ENCODE data around the gene STK32C. TPM values are rescaled to one million over a fixed set of nuclear protein-coding genes. Genes with fewer than 3 reads are reported as not detected.

The STK32C gene
- total RNA-seq, 2 donors from 2014 or later, result 7.2 to 21.5 TPM

DNA sequence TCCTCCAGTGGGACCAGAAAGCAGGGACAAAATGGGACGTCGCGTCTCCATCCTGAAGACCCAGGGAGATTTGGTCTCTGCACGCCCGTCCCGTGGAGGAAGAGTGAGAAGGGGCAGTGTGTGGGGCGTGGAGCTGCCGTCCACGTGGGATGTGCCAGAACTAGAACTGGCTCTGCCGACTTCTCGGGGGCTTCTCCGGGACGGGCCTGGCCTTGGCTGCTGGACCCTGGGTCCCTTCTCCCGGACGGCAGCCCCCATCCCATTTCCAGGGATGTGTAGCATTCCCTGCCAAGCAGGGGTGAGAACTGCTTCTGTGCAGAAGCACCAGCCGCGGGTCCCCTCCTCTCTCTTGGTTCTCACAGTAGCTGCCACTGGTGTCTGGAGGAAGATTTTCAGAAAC is 139.8 kb downstream of the STK32C start:
- WGBS, result 90% methylated on average over 17 of the region's 17 CpGs
- TF ChIP-seq POLR2AphosphoS5 (IDR thresholded peaks at IDR 0.05) (no peak), CTCF (IDR thresholded peaks at IDR 0.05) (no peak), POLR2A (IDR thresholded peaks at IDR 0.05) (no peak)
- Histone ChIP-seq H3K36me3 (no peaks in the 10 kb centered on the region), H3K27ac (no peak overlapping the region), H3K4me3 (no peak overlapping the region), H3K4me1 (replicated peaks) (no peaks in the 10 kb centered on the region), H3K9me3 (no peaks in the 10 kb centered on the region), H3K27me3 (replicated peaks; ENCODE audit: insufficient read depth) (no peaks in the 10 kb centered on the region)
- intact Hi-C loops (cut with DNase I), result no loop called here
- DNase-seq (ENCODE audit: low spot score), result no peak

DNA sequence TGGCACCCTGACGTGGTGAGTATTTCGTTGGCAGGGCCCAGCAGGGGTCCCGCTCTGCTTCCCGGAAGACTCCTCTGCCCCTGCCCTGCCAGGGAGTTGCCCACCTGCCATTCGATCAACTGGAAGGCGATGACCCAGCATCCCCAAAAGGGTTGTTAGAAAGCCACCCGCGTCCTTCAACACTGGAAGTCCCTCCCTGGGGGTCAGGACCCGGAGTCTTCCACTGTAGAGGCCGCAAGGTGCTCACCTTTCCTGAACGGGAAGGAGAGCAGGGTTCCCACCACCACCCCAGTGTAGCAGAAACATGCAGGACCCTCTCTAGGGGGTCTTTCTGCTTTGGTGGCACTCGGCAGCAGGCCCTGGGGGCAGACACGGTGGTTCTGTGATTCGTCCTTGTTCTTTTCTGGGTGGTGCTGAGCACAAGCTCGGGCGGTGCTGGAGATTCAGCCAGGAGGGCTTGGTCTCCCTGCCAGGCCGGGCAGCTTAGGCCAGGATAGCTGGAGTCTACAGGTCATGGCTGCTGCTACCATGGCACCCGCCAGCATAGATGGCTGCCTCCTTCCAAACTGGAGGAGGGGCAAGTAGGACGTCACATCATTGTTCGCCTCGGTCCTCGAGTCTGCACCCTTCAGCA is 140.6 kb downstream of the STK32C start:
- no peak for DNase-seq (ENCODE audit: low spot score)
- 94% methylated on average over 22 of the region's 22 CpGs for WGBS
- Histone ChIP-seq H3K4me1 (replicated peaks) (peaks cover 2% of the 10 kb centered on the region), H3K9me3 (no peaks in the 10 kb centered on the region), H3K27me3 (replicated peaks; ENCODE audit: insufficient read depth) (no peaks in the 10 kb centered on the region), H3K4me3 (no peak overlapping the region), H3K36me3 (no peaks in the 10 kb centered on the region), H3K27ac (no peak overlapping the region)
- intact Hi-C loops (cut with DNase I), result no loop called here
- TF ChIP-seq POLR2AphosphoS5 (IDR thresholded peaks at IDR 0.05), result no peak
- no peak for TF ChIP-seq CTCF (IDR thresholded peaks at IDR 0.05)
- no peak for TF ChIP-seq POLR2A (IDR thresholded peaks at IDR 0.05)

GRCh38 chr10:132166216-132166950 is 141.4 kb downstream of the STK32C start:
- Histone ChIP-seq H3K4me3 (no peak overlapping the region), H3K4me1 (replicated peaks) (peaks cover 5% of the 10 kb centered on the region), H3K27ac (no peak overlapping the region), H3K9me3 (no peaks in the 10 kb centered on the region), H3K27me3 (replicated peaks; ENCODE audit: insufficient read depth) (no peaks in the 10 kb centered on the region), H3K36me3 (no peaks in the 10 kb centered on the region)
- TF ChIP-seq POLR2AphosphoS5 (IDR thresholded peaks at IDR 0.05), result no peak
- no peak for TF ChIP-seq CTCF (IDR thresholded peaks at IDR 0.05)
- TF ChIP-seq POLR2A (IDR thresholded peaks at IDR 0.05), result no peak
- intact Hi-C loops (cut with DNase I), result no loop called here
- no peak for DNase-seq (ENCODE audit: low spot score)
- 83% methylated on average over 23 of the region's 23 CpGs for WGBS

- intact Hi-C loops (cut with DNase I), result no loop called here
- no peak for DNase-seq (ENCODE audit: low spot score)
- no peaks in the 10 kb centered on the region for H3K36me3 ChIP-seq
- no peaks in the 10 kb centered on the region for H3K9me3 ChIP-seq
- H3K27ac ChIP-seq, result no peak overlapping the region
- WGBS, result 88% methylated on average over 13 of the region's 21 CpGs
- no peaks in the 10 kb centered on the region for H3K27me3 ChIP-seq (replicated peaks; ENCODE audit: insufficient read depth)
- H3K4me3 ChIP-seq, result no peak overlapping the region
- H3K4me1 ChIP-seq (replicated peaks), result peaks cover 5% of the 10 kb centered on the region
- TF ChIP-seq POLR2AphosphoS5 (IDR thresholded peaks at IDR 0.05), result no peak
- TF ChIP-seq CTCF (IDR thresholded peaks at IDR 0.05), result no peak
- no peak for TF ChIP-seq POLR2A (IDR thresholded peaks at IDR 0.05)
Measured at GRCh38 chr10:132165416-132165980, 142.3 kb downstream of the STK32C start.

Data from prostate gland (tissue), 2 donors.